Endodermal cell (in vitro differentiated cells): ENCODE results near the gene PKD1. TPM values are rescaled to one million over a fixed set of nuclear protein-coding genes. Genes with fewer than 3 reads are reported as not detected.
"Not testable (repeated sequence)": the region's sequence is repeated elsewhere in the genome, so short reads cannot be mapped to it uniquely, and the experiment has no call there.

ENCODE experiments used
- DNase-seq: peaks from one replicate; pipeline ENCODE4 v3.0.0-alpha.2; 2017
- H3K27ac ChIP-seq: 2 replicates; pipeline ENCODE4 v1.5.1; 2013; ENCODE audit warnings: mild to moderate bottlenecking, low read depth, low read length, moderate library complexity
- H3K27me3 ChIP-seq: 2 replicates; pipeline ENCODE4 v1.6.1; 2013; ENCODE audit warnings: mild to moderate bottlenecking, low read length, moderate library complexity; ENCODE audit not compliant: insufficient read depth, control insufficient read depth, poor library complexity, severe bottlenecking
- H3K36me3 ChIP-seq: 2 replicates; pipeline ENCODE4 v1.7.0; 2013; ENCODE audit warnings: mild to moderate bottlenecking, low read length, moderate library complexity; ENCODE audit not compliant: control insufficient read depth, insufficient read depth
- H3K4me1 ChIP-seq: one replicate; pipeline ENCODE4 v1.7.0; 2013; ENCODE audit warnings: low read length; ENCODE audit not compliant: control insufficient read depth, insufficient read depth
- H3K4me3 ChIP-seq: 2 replicates; pipeline ENCODE4 v1.5.1; 2013; ENCODE audit warnings: mild to moderate bottlenecking, low read length, moderate library complexity
- H3K9ac ChIP-seq: 2 replicates; pipeline ENCODE4 v1.6.1; 2013; ENCODE audit warnings: mild to moderate bottlenecking, low read length, moderate library complexity; ENCODE audit not compliant: poor library complexity, severe bottlenecking; ENCODE audit errors: extremely low read depth
- H3K9me3 ChIP-seq: 2 replicates; pipeline ENCODE4 v1.6.1; 2013; ENCODE audit warnings: mild to moderate bottlenecking, low read length, moderate library complexity; ENCODE audit not compliant: control insufficient read depth
- H3K27ac Mint-ChIP-seq: 2 replicates; pipeline ENCODE4 v1.8.0; 2020; ENCODE audit warnings: mixed read lengths
- H3K27me3 Mint-ChIP-seq: 2 replicates; pipeline ENCODE4 v1.8.0; 2021; ENCODE audit warnings: mild to moderate bottlenecking, mixed read lengths; ENCODE audit not compliant: insufficient read depth
- H3K36me3 Mint-ChIP-seq: 2 replicates; pipeline ENCODE4 v1.8.0; 2020; ENCODE audit warnings: low read depth, mixed read lengths
- H3K4me1 Mint-ChIP-seq: 2 replicates; pipeline ENCODE4 v1.8.0; 2020; ENCODE audit warnings: mixed read lengths
- H3K4me3 Mint-ChIP-seq: 2 replicates; pipeline ENCODE4 v1.8.0; 2020; ENCODE audit warnings: mild to moderate bottlenecking, moderate library complexity, mixed read lengths
- H3K9me3 Mint-ChIP-seq: 2 replicates; pipeline ENCODE4 v1.8.0; 2020; ENCODE audit warnings: mild to moderate bottlenecking, mixed read lengths
- WGBS, 2 experiments: methylation state at CpG; one replicate each; pipeline versions ENCODE4 v1.1.5 to v1.1.7; 2013; ENCODE audit warnings: missing lambda C conversion rate in 2 of 2, mixed read lengths in 1 of 2; ENCODE audit not compliant: insufficient coverage in 1 of 2, insufficient read length in 1 of 2; 5-methylcytosine and 5-hydroxymethylcytosine counted together
- long read RNA-seq, 4 experiments: library from polyadenylated mRNA in 2 of 4; library from RNA in 1 of 4; library from capped mRNA in 1 of 4; stranded (forward) in 3 of 4; unstranded in 1 of 4; transcript quantifications; one replicate each; pipeline ENCODE4 v2.0.0, GENCODE V29; 2020 to 2021; ENCODE audit warnings: inconsistent platforms in 1 of 4
- polyA plus RNA-seq, 2 experiments: library from polyadenylated mRNA; stranded (reverse); fragments of 50-300 nt; gene quantifications; one replicate each; pipeline ENCODE4 v1.2.3, GENCODE V29; 2013
- total RNA-seq, 2 donors: library from RNA; stranded (reverse); fragmentation: NEBNext Ultra II Directional in 1 of 2; extraction: Animal tissue kit (Norgen Biotek cat#: 25700) in 1 of 2; gene quantifications; 2 replicates in 1 of 2; 3 replicates in 1 of 2; pipeline ENCODE4 v1.2.1, GENCODE V29; 2021
- TF ChIP-seq, protein P1 (sequence below): fragments of 200-600 bp; sonication (generic); conservative IDR thresholded peaks from 2 replicates; pipeline ENCODE4 v1.5.0; 2021; ENCODE audit warnings: antibody characterized with exemption, mild to moderate bottlenecking

PKD1 gene
- total RNA-seq: 100 to 1,000 TPM; 104 to 110 TPM
- polyA plus RNA-seq (2013, experiment 1 of 2): 71.3 TPM
- polyA plus RNA-seq (2013, experiment 2 of 2): 71.3 TPM
- long read RNA-seq, experiment 1, partial matches to known transcripts: 2 of 3 reads
- long read RNA-seq, experiment 1, other reads (novel, unspliced or antisense): 1 of 3 reads
- long read RNA-seq, experiment 2, partial matches to known transcripts: 26 of 45 reads
- long read RNA-seq, experiment 2, other reads (novel, unspliced or antisense): 19 of 45 reads
- long read RNA-seq, experiment 3, partial matches to known transcripts: 16 of 26 reads
- long read RNA-seq, experiment 3, other reads (novel, unspliced or antisense): 9 of 26 reads
- long read RNA-seq, experiment 4: 0 reads

DNA sequence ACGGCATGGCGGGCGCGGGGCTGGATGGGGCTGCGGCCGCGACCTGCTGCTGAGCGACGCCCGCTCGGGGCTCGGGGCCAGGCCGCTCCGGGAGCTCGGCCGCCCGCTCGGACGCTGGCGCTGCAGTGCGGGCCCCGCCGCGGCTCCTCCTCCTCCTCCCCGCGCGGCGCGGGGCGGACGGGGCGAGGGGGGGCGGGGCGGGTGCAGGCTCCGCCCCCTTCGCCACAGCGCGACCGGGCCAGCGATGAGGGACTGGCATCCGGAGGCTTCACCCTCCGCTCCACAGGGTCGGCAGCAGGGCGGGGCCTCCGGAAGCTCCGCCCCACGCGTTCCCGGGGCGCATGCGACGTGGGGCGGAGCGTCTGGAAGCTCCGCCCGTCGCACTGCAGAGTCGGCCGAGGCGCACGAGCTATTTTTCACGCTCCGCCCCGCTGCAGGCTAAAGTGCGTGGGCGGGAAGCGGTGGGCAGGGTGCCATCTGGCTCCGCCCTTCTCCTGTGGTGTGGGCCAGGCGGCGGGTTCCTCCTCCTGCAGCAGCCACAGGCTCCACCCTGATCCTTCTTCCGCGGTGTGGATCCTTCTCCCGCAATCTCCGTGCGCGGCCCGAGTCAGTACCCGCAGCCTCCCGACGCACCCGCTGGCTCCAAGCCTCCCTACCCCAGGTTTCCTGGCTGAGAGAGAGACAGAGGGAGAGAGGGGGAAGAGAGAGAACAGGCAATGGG, at the start of gene PKD1:
PKD1 (minus strand) TSS at position 129 of the 721 bp plus-strand sequence. CDS start 209 bp downstream, outside the sequence.
- H3K4me1 ChIP-seq, H3K9me3 Mint-ChIP-seq, H3K36me3 Mint-ChIP-seq, H3K27ac ChIP-seq, H3K27me3 ChIP-seq, H3K4me1 Mint-ChIP-seq, H3K36me3 ChIP-seq, H3K9me3 ChIP-seq, H3K9ac ChIP-seq: not testable (repeated sequence)
- peak within 1 kb of the TSS; percentile 75 for H3K4me3 ChIP-seq
- Mint-ChIP-seq H3K27ac (peak within 1 kb of the TSS; percentile 83), H3K27me3 (peaks cover 18% of the 10 kb centered on the region), H3K4me3 (peak within 1 kb of the TSS; percentile 71)
- WGBS, 2 experiments: 0% methylated on average over 5 to 40 of the region's 81 CpGs
- DNase-seq: peak; percentile 90

DNA sequence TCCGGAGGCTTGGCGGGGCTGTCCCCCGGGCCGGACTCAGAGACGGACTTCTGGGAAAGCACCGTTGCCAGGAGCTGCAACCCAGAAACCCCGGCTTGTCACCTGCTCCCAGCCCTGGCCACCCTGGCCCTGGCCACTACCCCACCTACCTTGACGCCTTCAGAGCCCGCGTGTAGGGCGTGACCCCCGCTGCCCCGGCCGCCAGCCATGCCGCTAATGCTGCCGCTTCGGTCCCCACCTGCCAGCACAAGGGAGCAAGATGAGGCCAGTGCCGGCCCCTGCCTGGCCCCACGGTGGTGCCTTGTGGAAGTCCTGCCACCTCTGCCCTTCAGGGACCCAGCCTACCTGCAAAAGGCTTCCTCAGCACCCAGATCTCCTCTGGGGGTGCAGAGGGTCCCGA, 49.3 kb upstream of the PKD1 start:
- Histone ChIP-seq H3K4me1 (no peaks in the 10 kb centered on the region), H3K36me3 (no peaks in the 10 kb centered on the region), H3K27me3 (no peaks in the 10 kb centered on the region), H3K9me3 (no peaks in the 10 kb centered on the region), H3K9ac (no peak overlapping the region), H3K27ac (no peak overlapping the region), H3K4me3 (no peak overlapping the region)
- Mint-ChIP-seq H3K27me3 (no peaks in the 10 kb centered on the region), H3K36me3 (no peaks in the 10 kb centered on the region), H3K4me3 (no peak overlapping the region), H3K4me1 (no peaks in the 10 kb centered on the region), H3K27ac (no peak overlapping the region), H3K9me3 (no peaks in the 10 kb centered on the region)
- DNase-seq: no peak
- 93% methylated on average over 16 to 20 of the region's 20 CpGs for WGBS, 2 experiments
- TF ChIP-seq, protein P1, sequence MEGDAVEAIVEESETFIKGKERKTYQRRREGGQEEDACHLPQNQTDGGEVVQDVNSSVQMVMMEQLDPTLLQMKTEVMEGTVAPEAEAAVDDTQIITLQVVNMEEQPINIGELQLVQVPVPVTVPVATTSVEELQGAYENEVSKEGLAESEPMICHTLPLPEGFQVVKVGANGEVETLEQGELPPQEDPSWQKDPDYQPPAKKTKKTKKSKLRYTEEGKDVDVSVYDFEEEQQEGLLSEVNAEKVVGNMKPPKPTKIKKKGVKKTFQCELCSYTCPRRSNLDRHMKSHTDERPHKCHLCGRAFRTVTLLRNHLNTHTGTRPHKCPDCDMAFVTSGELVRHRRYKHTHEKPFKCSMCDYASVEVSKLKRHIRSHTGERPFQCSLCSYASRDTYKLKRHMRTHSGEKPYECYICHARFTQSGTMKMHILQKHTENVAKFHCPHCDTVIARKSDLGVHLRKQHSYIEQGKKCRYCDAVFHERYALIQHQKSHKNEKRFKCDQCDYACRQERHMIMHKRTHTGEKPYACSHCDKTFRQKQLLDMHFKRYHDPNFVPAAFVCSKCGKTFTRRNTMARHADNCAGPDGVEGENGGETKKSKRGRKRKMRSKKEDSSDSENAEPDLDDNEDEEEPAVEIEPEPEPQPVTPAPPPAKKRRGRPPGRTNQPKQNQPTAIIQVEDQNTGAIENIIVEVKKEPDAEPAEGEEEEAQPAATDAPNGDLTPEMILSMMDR: no peak

DNA sequence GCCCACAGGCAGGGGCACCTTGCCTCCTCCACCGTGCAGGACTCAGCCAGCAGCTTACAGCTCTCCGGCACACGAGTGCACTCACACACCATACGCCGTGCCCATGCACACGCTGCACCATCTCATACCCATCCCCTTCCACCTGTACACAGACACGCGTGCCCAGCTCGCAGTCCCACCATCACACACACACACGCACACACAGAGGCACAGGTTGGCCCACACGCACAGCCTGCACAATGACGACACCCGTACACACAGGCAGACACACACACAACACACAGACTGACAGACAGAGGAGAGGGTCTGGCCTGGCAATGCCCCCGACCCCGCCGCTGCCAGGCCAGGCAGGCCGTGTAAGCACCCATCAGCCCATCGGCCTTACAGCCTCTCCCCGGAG, 48.6 kb upstream of the PKD1 start:
- WGBS, 2 experiments: 94 to 98% methylated on average over 5 to 19 of the region's 19 CpGs

More for the DNA sequence above, 48.6 kb upstream of the PKD1 start:
- Histone ChIP-seq H3K9me3 (no peaks in the 10 kb centered on the region), H3K36me3 (no peaks in the 10 kb centered on the region), H3K9ac (no peak overlapping the region), H3K4me3 (no peak overlapping the region), H3K4me1 (no peaks in the 10 kb centered on the region), H3K27ac (no peak overlapping the region), H3K27me3 (no peaks in the 10 kb centered on the region)
- TF ChIP-seq, protein P1: no peak
- H3K27ac Mint-ChIP-seq: no peak overlapping the region
- H3K4me1 Mint-ChIP-seq: no peaks in the 10 kb centered on the region
- H3K27me3 Mint-ChIP-seq: no peaks in the 10 kb centered on the region
- H3K36me3 Mint-ChIP-seq: no peaks in the 10 kb centered on the region
- H3K9me3 Mint-ChIP-seq: no peaks in the 10 kb centered on the region
- no peak overlapping the region for H3K4me3 Mint-ChIP-seq
- no peak for DNase-seq
